Amniotic epithelial cell (primary cell): ENCODE results near the gene AFAP1L1.
A peak's percentile ranks its signal among the peaks of the same experiment; 100 is the strongest.

Experiments
- DNase-seq: peaks from one replicate; pipeline ENCODE4 v3.0.0-alpha.2; 2010; ENCODE audit warnings: low read depth

Gene AFAP1L1

DNA sequence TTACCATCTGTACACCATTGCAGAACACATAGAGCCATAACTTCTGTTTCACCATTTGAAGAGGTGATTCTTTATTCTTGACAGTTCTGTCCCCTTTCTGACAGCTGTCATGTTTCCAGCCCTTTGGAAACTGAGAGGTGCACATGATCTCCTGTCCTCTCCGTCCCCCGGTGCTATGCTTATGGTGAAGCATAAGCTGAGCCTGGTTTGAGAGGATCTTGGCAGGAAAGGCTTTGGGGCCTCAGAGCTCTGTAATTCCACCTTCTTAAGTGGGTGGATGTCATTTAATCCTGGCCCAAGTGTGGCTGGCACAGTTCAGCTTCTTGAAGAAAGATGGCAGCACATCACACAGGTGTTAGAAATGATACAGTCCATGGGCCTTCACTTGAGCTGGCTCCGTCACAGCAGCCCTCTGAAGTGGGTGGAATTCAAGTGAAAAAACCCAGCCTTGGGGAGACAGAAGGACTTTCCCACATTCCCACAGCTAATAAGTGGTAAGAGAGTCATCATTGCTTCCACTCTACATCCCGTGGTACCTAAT is 43.0 kb downstream of the AFAP1L1 start:
- no peak for DNase-seq

DNA sequence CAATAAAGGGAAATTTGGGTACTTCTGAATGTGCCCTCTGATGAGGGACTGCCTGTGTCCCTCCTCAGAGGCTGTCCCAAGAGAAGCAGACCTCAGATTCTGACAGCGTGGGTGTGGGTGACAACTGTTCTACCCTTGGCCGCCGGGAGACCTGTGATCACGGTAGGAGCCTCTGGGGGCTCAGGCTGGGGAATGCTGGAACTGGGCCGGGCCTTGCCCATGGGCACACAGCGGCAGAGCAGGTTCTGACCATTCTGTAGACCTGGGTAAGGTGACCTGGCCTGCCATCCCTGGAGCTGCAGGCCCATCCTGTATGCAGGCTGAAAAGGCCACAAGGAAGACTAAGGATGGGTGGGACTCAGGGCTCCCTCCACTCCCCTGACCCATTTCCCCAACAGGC is 44.1 kb downstream of the AFAP1L1 start:
- DNase-seq = no peak

DNA sequence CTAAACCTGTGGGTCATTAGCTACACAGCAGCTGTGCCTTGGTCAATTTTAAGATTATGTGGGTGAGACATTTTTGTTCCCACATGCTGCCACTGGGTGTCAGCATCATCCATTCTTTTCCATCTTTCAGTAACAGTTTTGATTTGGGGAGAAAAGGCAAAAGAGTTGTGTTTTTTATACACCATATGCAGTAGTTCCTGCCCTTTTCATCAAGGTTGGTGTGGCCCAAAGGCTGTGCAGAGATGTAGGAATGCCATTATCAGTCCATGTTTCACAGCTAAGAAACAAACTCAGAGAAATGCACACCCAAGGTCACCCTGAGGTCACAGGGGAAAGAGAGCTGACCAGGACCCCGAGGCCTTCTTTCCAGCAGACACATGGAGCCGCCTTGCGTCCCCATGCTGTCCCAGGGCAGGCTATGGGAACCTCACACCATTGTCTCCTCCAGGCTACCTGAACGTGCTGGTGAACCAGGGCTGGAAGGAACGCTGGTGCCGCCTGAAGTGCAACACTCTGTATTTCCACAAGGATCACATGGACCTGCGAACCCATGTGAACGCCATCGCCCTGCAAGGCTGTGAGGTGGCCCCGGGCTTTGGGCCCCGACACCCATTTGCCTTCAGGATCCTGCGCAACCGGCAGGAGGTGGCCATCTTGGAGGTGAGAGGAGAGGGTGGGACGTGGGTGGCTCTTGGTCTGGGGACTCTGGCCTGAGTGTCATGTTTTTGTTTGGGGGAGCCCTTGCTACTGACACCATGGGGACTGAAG is 45.8 kb downstream of the AFAP1L1 start:
- DNase-seq = peak; percentile 49

DNA sequence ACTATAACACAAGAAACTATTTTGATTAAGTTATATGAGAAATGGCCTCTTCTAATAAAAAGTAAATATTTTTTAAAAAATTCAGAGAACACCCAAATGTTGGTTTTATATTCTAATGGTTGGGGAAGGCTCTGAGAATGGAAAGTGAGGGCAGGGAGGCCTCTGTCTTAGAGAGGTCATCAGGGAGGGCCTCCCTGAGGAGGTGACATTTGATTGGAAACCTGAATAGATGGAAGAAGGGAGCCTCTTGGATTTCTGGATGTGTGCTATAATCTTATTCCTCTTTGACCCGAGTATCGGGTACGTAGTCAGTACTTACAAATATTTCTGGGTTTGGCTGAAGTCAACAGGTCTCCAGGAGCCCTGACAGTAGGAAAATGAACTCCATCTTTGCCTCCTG is 47.5 kb downstream of the AFAP1L1 start:
- no peak for DNase-seq

DNA sequence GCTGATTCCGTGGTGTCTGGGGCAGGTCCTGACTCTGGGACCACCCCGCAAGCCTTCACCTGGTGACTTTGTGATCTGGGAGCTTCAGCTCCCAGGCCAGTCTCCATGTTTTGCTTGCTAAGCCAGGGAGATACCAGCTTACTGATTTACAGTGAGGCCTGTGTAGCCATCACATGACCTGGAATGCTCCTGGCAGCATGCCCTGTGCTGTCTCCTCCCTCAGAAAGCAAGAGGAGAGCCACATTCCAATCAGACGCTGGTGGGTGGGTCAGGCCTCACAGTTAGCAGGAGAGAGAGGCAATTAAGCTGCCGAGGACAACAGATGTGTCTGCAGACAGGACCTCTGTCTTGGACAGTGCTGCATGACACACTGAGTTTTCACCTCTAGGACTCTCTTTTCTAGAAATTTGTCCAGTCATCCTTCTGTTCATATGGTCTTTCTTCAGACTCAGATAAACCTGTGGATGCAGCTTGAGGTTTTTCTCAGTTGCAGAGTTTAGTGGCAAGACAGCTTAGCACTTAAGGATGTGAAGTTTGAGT is 49.2 kb downstream of the AFAP1L1 start:
- DNase-seq = peak; percentile 97

DNA sequence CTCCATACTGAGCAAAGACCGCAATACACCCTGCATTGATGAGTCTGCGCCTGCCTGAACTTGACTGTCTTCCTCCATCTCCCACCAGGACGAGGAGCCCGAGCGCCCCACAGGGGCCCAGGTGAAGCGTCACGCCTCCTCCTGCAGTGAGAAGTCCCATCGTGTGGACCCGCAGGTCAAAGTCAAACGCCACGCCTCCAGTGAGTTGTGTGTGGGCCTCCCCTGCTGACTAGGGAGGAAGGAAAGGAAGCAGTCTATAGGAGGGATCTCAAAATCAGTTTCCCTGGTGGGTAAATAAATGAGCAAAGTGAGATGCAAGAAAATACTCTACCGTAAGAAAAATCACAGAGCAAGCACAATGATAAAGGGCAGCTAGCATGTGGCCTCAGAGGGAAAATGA is 50.9 kb downstream of the AFAP1L1 start:
- no peak for DNase-seq

DNA sequence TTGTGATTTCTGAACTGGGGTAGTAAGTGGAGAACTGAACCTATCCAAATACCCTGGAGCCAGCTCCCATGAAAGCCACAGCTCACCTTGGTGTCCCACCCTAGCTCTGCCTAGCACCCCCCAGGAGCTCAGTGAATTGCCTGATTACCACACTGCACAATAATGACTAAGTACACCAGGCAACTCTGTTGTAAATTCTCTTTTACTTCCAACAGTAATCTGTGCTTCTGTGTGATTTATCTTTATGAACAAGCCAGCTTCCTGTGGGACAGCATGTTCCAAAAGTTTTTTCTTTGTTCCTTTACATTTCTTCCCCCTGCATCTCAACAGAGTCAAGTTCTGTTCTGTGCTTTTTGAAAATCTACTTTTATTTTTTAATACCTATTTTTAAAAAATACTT is 51.6 kb downstream of the AFAP1L1 start:
- peak; percentile 89 for DNase-seq

DNA sequence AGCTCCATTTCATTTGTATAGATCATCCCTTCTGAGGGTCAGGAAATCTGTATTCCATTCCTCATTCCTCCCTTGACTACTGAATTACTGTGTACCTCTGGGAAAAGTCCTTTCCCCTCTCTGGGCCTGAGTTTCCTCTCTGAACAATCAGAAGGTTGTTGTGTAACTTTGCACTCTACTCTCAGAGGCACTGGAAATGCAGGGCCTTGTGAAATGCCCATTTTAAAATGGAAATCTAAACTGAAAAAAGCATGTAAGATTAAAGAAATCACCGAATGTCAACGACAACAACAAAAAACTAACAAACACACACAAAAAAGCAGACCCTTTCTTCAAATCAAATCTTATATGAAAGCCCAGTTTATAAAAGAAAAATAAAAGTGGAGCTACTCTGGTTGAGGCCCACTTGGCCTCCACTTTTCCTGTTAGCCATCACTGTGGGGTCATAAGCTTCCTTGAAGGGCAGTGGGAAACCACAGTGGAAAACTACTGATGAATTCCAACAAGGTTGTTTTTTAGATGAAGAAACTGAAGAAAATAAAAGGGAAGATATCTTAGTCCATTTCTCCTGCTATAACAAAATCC is 52.1 kb downstream of the AFAP1L1 start:
- peak; percentile 81 for DNase-seq

DNA sequence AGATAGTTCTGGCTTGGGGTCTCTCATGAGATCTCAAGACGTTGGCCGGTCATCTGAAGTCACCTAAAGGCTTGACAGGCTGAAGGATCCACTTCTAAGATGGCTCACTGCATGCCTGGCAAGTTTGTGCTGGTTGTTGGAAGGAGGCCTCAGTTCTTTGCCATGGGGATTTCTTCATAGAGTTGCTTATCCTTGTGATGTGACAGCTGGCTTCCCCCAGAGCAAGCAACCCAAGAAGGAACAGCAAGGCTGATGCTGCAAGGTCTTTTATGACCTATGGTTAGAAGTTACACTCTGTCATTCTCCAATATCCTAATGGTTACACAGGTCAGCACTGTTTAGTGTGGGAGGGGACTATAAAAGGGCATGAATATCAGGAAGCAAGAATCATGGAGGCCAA is 53.0 kb downstream of the AFAP1L1 start:
- no peak for DNase-seq

DNA sequence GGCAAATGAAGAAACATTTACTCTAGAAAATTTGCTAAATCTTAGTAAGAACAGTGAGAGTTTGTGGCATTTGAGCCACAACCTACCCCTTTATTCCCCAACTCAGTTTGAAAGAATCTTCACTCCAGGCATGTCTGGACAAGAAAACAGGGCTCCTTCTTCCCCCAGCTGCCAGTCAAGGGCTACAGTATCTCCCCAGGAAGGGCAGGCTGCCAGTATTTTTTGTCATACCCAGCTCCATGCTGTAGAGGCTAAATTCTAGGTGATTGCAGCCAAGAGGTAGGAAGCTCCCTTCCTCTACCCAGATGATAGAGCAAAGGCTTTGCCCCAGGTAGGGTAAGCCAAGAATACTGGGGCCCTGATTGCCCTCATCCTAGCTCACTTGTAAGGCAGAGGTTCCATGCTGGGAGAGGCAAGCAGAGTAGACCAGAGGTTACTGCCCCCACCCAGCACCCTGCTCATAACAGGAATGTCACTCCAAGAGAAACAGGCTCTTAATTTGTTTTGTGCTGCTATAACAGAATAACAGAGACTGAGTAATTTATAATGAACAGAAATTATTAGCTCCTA is 53.6 kb downstream of the AFAP1L1 start:
- DNase-seq = peak; percentile 25

DNA sequence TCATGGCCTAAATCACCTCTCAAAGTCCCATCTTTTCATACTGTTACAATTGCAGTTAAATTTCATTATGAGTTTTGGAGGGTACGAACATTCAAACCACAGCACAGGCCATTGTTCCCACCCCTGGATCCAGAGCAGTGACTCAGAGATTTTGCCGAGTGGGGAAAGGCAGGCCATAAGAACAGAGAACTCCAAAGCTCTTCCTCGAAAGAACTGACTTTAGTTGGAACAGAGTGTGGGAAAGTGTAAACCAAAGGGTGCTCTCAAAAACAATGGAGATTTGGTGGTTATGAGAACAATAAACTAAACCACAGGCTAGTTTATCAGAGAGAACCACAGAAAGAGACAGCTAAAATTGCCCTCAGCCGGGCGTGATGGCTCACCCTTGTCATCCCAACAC is 54.2 kb downstream of the AFAP1L1 start:
- DNase-seq = no peak

DNA sequence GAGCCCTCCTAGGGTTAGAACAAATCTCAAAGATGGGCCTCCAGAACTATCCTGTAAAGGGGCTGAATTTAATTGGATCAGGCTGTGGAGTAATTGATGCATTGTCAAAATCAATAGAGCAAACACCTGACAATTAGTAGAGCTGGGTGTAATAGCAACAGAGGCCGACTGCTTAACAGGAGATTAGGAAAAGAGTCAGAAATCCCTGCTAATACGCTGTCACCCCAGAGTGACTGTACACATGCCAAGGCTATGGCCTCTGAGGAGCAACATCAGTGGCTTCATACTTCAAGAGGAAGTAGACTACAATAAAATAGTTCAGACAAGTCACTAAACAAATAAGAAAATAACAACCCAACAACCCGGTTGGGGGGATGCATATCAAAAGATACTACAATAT is 55.0 kb downstream of the AFAP1L1 start:
- DNase-seq = no peak

DNA sequence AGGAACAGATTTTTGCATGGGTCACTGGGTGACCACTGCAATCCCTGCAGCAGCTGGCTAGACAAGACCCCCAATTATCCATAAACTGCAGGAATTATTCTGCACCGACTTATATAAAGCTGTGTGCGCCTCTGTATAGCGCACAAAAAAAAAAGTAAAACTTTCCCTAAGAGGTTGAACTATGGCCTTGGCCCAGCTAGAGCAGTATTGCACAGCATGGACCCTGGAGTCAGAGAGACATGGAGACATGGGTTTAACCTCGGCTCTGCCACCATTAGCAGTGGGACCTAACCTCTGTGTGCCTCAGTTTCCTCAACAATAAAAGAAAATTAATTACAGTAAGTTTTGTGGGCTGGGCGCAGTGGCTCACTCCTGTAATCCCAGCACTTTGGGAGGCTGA is 56.5 kb downstream of the AFAP1L1 start:
- no peak for DNase-seq

DNA sequence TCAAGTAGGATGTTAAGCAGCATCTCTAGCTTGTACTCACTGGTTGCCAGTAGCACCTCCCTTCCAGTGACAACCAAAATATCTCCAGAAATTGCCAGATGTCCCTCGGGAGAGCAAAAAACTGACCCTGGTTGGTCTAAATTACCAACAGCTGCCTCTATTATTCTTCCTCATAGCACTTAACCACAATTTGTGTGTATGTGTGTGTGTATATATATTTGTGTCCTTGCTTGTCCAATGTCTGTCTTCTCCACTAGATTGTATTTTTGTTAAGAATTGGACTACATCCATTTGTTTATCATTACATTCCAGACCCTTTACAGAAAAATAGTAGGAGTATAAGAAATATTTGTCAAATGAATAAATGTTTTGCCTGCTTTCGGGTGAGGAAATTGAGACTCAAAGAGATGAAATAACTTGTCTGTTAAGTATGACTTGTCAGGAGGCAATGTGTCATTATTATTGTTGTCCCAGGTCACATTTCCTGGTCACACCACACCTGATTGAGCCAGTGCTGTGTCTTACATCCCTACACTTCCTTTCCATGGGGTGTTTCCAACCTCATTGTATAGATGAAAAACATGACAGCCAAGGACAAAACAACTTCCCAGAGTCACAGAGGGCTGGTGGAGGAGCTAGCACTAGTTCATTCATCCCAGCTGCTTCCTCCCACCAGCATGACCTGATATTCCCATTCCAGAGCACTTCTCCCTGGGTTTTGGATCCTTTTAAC is 62.2 kb downstream of the AFAP1L1 start:
- no peak for DNase-seq

DNA sequence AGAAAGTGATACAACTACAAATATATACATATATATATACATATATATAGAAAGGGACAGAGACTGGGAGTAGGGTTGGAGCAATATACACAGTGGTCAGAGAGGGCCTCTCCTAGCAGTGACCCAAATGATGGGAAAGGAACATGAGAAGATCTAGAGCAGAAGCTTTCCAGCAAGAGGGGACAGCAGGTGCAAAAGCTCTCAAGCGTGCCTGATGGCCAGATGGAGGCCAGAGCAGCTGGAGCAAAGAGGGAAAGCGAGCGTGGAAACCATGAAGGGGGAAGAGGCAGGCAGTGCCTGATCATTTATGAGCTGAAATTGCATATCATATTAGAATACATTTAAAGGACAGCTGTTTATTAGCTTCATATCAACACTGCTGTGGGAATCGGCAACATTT is 66.1 kb downstream of the AFAP1L1 start:
- no peak for DNase-seq

DNA sequence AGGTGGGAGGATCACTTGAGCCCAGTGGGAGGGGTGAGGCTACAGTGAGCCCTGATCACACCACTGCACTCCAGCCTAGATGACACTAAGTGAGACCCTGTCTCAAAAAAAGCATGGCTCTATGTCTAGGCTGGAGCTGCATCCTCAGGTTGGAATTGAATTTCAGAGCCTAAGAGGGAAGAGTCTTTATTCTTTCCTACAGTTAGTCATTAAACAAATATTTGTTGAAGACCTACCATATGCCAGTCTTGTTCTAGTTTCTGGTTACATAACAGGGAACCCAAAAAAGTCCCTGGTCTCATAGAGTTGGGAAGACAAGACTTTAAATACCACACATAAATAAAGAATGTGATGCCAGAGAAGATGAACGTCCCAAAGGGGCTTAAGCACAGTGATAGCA is 66.7 kb downstream of the AFAP1L1 start:
- no peak for DNase-seq

DNA sequence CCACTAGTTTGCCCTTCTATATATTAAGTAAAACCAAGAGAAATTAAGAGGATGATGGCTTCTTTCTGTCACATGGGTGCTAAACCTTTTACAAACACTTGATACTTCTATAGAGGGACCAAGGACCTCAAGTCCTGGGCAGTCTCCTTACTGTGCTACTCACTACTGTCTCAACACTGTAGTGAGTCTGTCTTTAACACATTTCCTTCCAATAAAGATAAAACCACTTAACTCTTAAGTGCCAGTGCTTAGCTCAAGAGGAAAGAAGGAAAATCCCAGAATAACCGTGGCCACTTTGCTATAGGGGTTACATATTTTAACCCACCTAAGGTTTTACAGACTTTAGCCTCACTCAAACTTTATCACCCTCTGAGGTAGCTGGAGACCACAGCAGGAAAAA is 69.3 kb downstream of the AFAP1L1 start:
- DNase-seq = no peak

DNA sequence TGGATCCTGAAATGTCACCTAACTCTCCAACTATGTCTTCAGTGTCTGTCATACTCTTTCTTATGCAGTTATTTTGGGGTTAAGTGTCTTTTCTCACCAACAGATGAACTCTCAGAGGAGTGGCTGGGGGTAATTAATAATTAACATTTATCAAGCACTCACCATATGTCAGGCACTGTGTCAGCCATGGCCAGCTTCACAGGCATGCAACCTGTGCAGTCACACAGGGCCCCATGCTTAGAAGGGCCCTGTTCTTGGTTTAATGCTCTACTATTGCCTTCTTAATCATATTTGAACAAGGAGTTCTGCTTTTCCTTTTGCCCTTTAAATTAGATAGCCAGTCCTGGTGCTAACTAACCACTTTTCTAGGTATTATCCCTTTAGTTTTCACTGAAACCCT is 70.2 kb downstream of the AFAP1L1 start:
- no peak for DNase-seq

DNA sequence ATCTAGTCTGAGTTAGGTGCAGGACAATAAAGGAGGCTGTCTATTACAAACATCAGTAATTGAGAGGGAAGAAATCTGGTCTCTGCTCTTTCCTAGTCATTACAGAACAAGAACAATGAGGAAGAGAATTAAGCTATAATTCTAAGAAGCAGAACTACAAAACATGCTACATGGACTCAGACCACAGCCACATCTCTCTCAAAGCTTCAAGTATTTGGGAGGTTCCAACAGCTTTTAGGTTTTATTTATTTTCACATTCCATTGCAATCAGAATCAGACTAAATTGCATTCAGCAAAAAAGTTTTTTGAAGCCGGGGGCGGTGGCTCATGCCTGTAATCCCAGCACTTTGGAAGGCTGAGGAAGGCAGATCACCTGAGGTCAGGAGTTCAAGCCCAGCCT is 72.5 kb downstream of the AFAP1L1 start:
- no peak for DNase-seq

DNA sequence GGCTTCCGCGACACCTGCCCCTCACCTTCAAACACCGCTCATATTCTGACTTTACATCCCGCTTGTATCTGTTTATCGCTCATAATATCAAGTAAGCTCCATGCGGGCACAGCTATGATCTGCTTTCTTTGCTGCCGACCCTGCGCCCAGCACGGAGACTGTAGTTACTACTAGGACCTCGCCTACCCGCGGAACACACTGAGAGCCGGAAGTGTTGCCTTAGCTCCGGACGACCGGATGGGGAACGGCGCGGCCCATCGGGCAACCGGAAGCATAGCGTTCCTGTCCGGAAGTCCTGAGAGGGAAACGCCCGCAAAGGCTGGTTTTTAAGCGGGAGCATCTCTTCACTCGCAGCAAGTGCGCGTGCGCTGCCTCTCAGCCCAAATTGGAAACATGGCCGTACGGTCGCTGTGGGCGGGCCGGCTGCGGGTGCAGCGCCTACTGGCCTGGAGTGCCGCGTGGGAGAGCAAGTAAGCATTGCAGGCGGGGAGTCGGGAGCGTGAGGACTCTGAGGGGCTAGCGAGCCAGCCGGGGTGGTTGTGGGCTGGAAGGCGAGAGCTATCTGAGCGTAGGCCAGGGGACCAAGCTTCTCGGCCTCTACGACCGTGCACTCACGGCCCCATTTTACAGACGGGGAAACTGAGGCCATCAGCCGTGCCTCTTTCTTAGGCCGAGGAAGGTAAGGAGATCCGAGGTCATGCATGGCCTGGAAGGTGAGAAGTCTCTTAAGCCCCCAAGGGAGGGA is 73.7 kb downstream of the AFAP1L1 start, which contains the start of gene GRPEL2:
Gene GRPEL2 (plus strand): TSS at position 353 of the 745 bp plus-strand sequence. CDS start 41 bp downstream, at position 394.
- peak; percentile 97 for DNase-seq

DNA sequence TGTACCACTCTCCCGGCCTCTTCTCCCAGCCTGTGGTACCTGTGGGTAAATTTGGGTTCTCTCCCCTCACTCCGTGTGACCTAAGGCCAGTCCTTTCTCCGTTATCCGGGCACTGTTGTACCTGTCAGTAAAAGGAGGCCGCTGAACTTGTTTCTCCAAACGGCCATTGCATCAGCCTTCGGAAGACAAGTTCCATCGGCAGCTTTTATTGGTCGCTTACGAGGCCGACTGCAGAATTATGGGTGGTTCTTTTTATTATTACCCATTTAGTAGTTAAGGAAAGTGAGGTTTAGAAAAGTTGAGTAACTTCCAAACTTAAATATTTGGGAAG is 74.2 kb downstream of the AFAP1L1 start:
- DNase-seq = peak; percentile 29

DNA sequence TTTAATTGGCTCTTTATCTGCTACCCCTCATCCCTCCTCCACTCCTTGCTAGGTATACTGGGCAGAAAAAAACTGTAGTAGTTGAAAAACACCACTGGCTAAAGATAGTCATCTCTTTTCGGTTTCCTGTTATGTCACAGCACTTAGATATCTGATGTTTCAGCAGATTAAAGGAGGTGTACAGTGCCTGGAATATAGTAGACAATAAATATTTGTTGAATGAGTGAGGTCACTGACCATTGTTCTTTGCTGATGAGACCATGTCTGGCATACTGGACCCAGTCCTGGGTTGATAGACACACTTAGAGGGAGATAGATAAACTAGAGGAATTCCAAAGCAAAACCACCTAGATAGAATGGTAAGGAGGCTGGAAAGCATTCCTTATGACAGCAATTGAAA is 76.9 kb downstream of the AFAP1L1 start:
- DNase-seq = no peak
